K562 (cell line): ENCODE results near the gene GSTM2. TPM values are rescaled to one million over a fixed set of nuclear protein-coding genes. Genes with fewer than 3 reads are reported as not detected.

Experiments
- CBFA2T3 ChIP-seq: fragments of 450-650 bp; IDR thresholded peaks from 2 replicates; pipeline ENCODE4 v1.6.1; 2017
- DNMT1 ChIP-seq: fragments of 450-650 bp; IDR thresholded peaks from 2 replicates; pipeline ENCODE4 v1.6.1; 2016; ENCODE audit warnings: antibody characterized with exemption, mild to moderate bottlenecking
- DPF2 ChIP-seq: fragments of 450-650 bp; IDR thresholded peaks from 2 replicates; pipeline ENCODE4 v1.6.1; 2016
- ELF2 ChIP-seq: fragments of 250-450 bp; sonication (Bioruptor Pico); IDR thresholded peaks from 2 replicates; pipeline ENCODE4 v1.5.0; 2021; ENCODE audit warnings: mild to moderate bottlenecking
- MAFF ChIP-seq: IDR thresholded peaks from 2 replicates; pipeline ENCODE4 v1.6.1; 2012; ENCODE audit warnings: low read length, improper control_type of control experiment
- MAFK ChIP-seq: IDR thresholded peaks from 2 replicates; pipeline ENCODE4 v1.6.1; 2011; ENCODE audit warnings: low read length, improper control_type of control experiment
- MCM7 ChIP-seq, 2 experiments: fragments of 450-650 bp; IDR thresholded peaks; 2 replicates each; pipeline ENCODE4 v1.6.1; 2016 to 2018
- NFE2 ChIP-seq: IDR thresholded peaks from 2 replicates; pipeline ENCODE4 v1.6.1; 2014; ENCODE audit warnings: antibody characterized with exemption, low read depth
- NFIC ChIP-seq: fragments of 450-650 bp; IDR thresholded peaks from 2 replicates; pipeline ENCODE4 v1.6.1; 2017; ENCODE audit warnings: mild to moderate bottlenecking, inconsistent platforms
- ZNF140 ChIP-seq: fragments of 250-450 bp; sonication (Bioruptor Pico); IDR thresholded peaks from 2 replicates; pipeline ENCODE4 v1.8.0; 2021; ENCODE audit warnings: moderate library complexity, mild to moderate bottlenecking, inconsistent platforms
- ZNF184 ChIP-seq: sonication (generic); formaldehyde crosslinking; IDR thresholded peaks from 2 replicates; pipeline ENCODE4 v1.5.0; 2020; ENCODE audit warnings: missing genetic modification reagents
- ZNF239 ChIP-seq: fragments of 250-450 bp; sonication (Bioruptor Pico); IDR thresholded peaks from 2 replicates; pipeline ENCODE4 v1.4.0; 2020; ENCODE audit warnings: mild to moderate bottlenecking
- ZNF507 ChIP-seq: conservative IDR thresholded peaks from 2 replicates; pipeline ENCODE4 v1.6.1; 2017; ENCODE audit warnings: missing genetic modification characterization, missing compliant biosample characterization
- polyA plus RNA-seq, 8 experiments: library from polyadenylated mRNA; depleted of rRNA in 4 of 8; stranded (reverse) in 5 of 8; unstranded in 3 of 8; fragments of >200 nt; fragmentation: Nextera tagmentation in 2 of 8; fragmentation: Illumina TruSeq in 1 of 8; extraction: Ambion mirVana in 2 of 8; extraction: Trizol in 1 of 8; gene quantifications; 2 replicates each; pipeline versions ENCODE4 v1.2.1 to v1.2.3, GENCODE V29; 2011 to 2014; ENCODE audit warnings: inconsistent platforms in 1 of 8, missing spikeins in 1 of 8
- total RNA-seq, 7 experiments: library from RNA; depleted of rRNA in 6 of 7; stranded (reverse); fragments of >200 nt in 6 of 7; fragmentation: Illumina TruSeq in 2 of 7; extraction: Trizol in 2 of 7; gene quantifications; 2 replicates each; pipeline versions ENCODE4 v1.2.1 to v1.2.3, GENCODE V29; 2011 to 2021; ENCODE audit warnings: low replicate concordance in 1 of 7
- TF ChIP-seq, protein P1 (sequence below): fragments of 450-650 bp; IDR thresholded peaks from 2 replicates; pipeline ENCODE4 v1.6.1; 2017; ENCODE audit warnings: antibody characterized with exemption, mild to moderate bottlenecking
- TF ChIP-seq, protein P2 (sequence below), 2 experiments: fragments of 450-650 bp in 1 of 2; sonication (generic) in 1 of 2; formaldehyde crosslinking in 1 of 2; IDR thresholded peaks in 1 of 2; conservative IDR thresholded peaks in 1 of 2; 2 replicates each; pipeline versions ENCODE4 v1.6.1 to v1.8.1; 2016 to 2023; ENCODE audit warnings: mild to moderate bottlenecking in 2 of 2, moderate library complexity in 2 of 2, inconsistent platforms in 1 of 2, missing genetic modification reagents in 1 of 2
- TF ChIP-seq, protein P3 (sequence below): fragments of 450-650 bp; IDR thresholded peaks from 2 replicates; pipeline ENCODE4 v1.6.1; 2016; ENCODE audit warnings: mild to moderate bottlenecking

Gene GSTM2
- total and polyA plus RNA-seq, 9 of the 15 experiments (the other 6 are each of a cell fraction or from before 2014, with no cell fraction given) = 1.6 to 15.1 (median 6.8) TPM

DNA sequence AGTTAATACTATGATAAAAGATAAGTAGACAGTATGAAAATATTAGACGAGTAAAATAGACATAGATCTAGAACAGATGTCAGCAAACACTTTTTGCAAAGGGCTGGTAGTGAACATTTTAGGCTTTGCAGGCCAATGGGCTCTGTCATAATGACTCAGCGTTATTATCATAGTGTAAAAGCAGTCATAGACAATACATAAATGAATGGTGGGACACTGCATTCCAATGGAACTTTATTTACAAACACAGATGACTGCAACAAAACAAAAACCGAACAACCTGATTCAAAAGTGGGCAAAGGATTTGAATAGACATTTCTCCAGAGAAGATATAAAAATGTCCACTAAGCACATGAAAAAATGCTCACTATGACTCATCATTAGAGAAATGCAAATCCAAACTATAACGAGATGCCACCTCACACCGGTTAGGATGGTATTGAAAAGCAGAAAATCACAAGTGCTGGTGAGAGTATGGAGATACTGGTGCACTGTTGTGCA is 51.5 kb downstream of the GSTM2 start (continued):
- TF ChIP-seq, protein P1, sequence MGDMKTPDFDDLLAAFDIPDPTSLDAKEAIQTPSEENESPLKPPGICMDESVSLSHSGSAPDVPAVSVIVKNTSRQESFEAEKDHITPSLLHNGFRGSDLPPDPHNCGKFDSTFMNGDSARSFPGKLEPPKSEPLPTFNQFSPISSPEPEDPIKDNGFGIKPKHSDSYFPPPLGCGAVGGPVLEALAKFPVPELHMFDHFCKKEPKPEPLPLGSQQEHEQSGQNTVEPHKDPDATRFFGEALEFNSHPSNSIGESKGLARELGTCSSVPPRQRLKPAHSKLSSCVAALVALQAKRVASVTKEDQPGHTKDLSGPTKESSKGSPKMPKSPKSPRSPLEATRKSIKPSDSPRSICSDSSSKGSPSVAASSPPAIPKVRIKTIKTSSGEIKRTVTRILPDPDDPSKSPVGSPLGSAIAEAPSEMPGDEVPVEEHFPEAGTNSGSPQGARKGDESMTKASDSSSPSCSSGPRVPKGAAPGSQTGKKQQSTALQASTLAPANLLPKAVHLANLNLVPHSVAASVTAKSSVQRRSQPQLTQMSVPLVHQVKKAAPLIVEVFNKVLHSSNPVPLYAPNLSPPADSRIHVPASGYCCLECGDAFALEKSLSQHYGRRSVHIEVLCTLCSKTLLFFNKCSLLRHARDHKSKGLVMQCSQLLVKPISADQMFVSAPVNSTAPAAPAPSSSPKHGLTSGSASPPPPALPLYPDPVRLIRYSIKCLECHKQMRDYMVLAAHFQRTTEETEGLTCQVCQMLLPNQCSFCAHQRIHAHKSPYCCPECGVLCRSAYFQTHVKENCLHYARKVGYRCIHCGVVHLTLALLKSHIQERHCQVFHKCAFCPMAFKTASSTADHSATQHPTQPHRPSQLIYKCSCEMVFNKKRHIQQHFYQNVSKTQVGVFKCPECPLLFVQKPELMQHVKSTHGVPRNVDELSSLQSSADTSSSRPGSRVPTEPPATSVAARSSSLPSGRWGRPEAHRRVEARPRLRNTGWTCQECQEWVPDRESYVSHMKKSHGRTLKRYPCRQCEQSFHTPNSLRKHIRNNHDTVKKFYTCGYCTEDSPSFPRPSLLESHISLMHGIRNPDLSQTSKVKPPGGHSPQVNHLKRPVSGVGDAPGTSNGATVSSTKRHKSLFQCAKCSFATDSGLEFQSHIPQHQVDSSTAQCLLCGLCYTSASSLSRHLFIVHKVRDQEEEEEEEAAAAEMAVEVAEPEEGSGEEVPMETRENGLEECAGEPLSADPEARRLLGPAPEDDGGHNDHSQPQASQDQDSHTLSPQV = peak; percentile 98
- 0 out of 2 replicates have a peak, but pooled peaks have one; percentile 19 for TF ChIP-seq ELF2
- TF ChIP-seq NFE2 = peak; percentile 99
- no peak for TF ChIP-seq ZNF140
- peak; percentile 99 for TF ChIP-seq MAFF
- TF ChIP-seq, protein P2, sequence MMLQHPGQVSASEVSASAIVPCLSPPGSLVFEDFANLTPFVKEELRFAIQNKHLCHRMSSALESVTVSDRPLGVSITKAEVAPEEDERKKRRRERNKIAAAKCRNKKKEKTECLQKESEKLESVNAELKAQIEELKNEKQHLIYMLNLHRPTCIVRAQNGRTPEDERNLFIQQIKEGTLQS (IDR thresholded peaks at IDR 0.05) = peak; percentile 97
- TF ChIP-seq, protein P2 (CRISPR knock-in tag; conservative IDR thresholded peaks at IDR 0.05) = peak; percentile 53; the same call in 1 of the 2 replicates
- TF ChIP-seq, protein P3, sequence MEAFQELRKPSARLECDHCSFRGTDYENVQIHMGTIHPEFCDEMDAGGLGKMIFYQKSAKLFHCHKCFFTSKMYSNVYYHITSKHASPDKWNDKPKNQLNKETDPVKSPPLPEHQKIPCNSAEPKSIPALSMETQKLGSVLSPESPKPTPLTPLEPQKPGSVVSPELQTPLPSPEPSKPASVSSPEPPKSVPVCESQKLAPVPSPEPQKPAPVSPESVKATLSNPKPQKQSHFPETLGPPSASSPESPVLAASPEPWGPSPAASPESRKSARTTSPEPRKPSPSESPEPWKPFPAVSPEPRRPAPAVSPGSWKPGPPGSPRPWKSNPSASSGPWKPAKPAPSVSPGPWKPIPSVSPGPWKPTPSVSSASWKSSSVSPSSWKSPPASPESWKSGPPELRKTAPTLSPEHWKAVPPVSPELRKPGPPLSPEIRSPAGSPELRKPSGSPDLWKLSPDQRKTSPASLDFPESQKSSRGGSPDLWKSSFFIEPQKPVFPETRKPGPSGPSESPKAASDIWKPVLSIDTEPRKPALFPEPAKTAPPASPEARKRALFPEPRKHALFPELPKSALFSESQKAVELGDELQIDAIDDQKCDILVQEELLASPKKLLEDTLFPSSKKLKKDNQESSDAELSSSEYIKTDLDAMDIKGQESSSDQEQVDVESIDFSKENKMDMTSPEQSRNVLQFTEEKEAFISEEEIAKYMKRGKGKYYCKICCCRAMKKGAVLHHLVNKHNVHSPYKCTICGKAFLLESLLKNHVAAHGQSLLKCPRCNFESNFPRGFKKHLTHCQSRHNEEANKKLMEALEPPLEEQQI = peak; percentile 38; the same call in 1 of the 2 replicates
- TF ChIP-seq ZNF239 = 0 out of 2 replicates have a peak, but pooled peaks have one; percentile 29
- peak; percentile 95 for TF ChIP-seq DPF2
- TF ChIP-seq MAFK = peak; percentile 98
- TF ChIP-seq CBFA2T3 = peak; percentile 44; the same call in 1 of the 2 replicates
- no peak; the same call in 1 of the 2 replicates for TF ChIP-seq DNMT1
- no peak for TF ChIP-seq ZNF507 (tag)
- TF ChIP-seq MCM7 (IDR thresholded peaks at IDR 0.05) = no peak
- peak; percentile 39; the same call in 1 of the 2 replicates for TF ChIP-seq NFIC
- TF ChIP-seq ZNF184 (CRISPR knock-in tag) = no peak
